GM11168 (cell line): ENCODE results near the gene SMIM35.

Experiments used
- in situ Hi-C: fragments of 300-500 bp; cut with MboI; formaldehyde crosslinking; loops from one replicate; pipeline ENCODE4 v1.12.0; 2022; ENCODE audit warnings: low sequenced_read_pairs; ENCODE audit not compliant: unreplicated experiment

SMIM35 gene

DNA sequence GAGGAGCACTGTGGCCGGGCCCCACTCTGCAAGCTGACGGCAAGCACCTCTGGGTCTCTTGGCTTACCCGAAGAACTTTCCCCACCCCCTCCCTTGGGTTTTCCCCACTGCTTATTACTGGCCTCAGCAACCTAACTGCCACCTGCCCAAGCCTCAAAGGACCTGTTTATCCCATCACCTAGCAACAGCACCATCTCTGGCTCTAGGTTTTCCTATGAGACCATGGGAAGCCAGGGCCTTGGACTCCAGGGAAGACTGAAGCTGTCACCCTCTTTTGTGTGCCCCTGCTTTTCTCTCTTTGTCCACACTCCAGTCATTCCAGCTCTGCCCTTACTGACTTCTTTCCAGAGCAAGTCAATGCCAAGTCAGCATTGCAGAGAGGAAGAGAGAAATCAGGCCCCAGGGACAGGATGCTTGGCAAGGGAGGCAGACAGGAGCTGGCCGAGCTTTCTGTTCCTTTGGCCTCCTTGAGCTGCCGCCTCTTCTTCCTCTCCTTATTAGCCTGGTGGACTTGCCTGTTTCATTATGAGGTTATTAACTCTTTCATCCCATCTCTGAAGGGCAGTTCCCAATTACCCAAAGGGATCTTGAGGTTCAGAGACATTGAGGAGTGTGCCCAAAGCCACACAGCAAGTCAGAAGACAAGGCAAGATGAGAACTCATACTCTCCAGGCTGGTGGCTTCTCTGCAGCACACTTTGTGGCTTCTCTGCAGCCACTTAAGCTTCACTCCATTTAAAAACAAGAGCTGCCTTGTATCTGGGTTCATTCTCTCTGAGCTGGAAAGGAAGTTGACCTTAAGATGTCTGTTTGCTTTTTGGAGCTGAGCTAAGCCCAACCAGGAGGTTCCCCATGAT lies at the start of gene SMIM35:
Gene SMIM35, minus strand, starts transcription at position 51 of the 856 bp plus-strand sequence. CDS start 206 bp downstream, outside the sequence.
- in situ Hi-C loops = no loop called here

DNA sequence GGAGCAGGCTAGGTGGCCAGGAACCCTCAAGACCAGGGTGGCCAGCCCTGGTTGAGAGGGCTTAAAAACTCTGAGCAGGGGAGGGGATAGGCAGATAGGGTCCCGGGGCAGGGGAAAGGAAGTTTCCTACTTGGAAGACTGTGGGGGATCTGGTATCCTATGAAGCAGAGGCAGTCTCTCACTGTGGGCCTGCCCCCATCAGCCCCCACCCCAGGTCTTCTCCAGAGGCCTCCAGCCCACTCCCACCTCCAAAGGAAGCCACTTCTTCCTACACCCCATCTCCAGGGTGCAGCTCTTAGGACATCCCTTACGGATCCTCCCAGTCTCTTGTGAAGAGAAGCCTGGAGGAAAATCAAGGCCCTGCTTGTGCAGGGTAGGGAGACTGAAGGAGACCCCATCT lies 49.6 kb upstream of the SMIM35 start:
- in situ Hi-C loops = no loop called here

DNA sequence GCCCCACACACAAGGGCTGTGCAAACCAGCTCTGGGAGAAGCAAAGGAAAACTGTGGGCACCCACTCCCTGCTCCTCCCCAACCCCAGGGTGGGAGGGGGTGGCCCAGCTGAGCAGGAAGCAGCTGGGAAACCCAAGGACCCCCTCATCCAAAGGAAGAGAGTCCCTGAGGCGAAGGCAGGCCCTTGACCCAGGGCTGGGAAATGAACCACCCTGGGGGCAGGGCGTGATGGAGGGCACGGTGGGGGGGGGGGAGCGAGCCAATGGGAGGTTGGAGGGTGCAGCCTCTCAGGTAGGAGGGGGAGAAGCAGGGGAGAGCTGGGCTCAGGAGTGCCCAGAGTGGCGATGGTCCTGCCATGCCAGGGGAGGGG lies 49.0 kb upstream of the SMIM35 start:
- in situ Hi-C loops = no loop called here

DNA sequence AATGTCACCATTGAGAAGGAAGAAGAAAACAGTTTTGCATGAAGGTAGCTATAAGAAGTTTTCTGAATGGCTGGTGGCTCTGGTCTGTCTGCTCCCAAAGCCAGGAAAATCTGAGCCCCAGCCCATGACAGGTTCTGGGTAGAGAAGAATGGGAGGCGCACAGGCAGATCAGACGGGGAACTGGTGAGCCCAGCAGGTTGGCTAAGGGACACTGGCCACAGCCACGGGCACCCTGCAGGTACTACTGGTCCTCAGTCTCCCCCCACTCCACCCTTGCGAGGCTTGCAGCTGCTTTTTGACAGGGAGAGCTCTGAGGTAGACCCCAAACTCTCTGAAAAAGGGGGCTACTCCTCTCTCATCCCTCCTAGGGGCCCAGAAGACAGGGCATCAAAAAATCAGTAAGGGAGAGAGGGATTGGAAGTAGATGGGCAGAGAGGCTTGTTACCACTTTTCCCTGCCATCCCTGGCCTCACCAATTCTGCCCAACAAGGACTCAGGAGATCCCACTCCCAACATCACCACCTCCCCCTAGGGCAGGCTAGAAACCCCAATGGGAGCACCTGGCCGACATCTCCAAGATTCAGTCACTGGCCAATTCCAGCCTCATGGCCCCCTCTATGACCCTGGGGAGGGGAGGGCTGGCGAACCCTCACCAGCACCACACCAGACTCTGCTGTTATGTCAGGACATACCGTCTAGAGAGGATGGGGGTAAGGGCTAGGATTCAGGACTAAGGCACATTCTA lies 48.5 kb upstream of the SMIM35 start:
- in situ Hi-C loops = no loop called here

DNA sequence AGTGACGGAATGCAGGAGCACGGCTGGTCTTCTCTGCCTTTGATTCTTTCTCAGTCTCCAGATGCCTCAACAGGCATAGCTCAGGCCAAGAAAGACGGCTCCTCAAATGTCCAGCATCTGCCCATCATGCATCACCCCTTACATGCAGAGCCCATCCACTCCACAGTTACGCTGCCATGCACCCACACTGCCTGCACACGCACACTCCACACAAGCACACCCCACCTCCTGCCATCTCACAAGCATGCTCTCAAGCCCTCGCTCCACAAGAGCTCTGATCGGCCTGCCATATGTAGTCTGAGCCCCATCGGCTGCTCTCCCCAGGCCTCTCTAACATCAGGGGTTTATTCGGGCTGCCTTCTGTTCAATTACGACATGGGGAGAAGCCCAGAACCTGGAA lies 47.1 kb upstream of the SMIM35 start:
- in situ Hi-C loops = no loop called here

DNA sequence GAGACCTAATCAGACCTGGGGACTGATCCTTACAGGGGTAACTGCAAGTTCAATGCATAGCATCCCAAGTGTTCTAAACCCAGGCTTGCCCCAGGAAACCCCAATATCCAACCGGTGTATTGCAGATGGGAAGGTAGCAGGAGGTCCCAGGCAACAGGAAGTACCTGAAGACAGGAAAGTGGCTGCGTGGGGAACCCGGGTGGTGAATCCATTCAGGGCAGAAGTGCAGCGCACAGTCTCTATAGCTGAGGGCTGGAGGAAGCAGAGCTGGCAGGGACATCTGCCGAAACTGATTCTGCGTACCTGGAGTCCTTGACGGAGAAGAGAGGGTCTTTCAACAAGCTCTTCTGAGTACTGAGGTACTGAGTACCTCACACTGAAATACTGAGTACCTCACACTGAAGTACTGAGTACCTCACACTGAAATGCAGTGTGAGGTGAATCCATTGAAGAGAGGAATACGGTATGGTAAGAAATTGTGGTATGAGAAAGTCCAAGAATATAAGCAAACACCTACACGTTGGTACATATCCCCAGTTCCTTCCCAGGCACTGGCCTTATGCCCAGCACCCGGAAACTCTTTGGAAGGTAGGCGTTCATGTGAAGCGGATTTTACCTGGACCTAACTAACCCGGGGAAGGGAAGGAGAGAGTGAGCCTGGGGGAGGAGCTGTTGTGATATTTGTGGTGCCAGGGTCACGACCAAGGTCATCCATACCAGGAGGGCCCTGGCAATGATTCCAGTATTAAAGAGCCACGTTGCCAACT lies 45.8 kb upstream of the SMIM35 start:
- in situ Hi-C loops = no loop called here

DNA sequence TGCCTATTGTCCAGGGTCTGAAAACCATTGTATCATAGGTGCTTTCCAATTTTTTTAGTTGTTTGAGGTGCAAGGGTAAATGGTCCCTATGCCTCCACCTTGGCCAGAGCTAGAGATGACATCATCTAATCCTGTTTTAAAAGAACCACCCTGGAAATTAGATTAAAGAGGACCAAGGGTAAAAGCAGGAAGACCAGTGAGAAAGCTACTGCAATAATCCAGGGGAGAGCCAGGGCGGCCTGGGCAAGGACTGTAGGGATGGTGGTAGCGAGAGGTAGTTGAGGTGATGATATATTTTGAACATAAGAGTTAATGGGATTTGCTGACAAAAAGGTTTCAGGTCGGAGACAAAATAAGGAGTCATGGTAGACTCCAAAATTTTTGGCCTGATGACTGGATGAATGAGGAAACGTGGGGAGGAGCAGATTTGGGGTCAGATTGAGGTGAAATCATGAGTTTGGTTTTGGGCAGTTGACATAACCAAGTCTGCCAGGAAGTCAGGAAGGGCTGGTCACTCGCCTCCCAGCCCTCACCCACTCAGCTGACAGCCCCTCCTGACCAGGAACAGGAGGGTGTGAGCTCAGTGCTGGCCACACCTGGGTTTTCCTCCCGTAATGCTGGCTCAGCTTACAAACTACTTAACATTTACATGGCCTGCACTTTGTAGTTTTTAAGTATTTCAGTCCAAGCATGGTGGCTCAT lies 42.9 kb upstream of the SMIM35 start:
- in situ Hi-C loops = no loop called here

DNA sequence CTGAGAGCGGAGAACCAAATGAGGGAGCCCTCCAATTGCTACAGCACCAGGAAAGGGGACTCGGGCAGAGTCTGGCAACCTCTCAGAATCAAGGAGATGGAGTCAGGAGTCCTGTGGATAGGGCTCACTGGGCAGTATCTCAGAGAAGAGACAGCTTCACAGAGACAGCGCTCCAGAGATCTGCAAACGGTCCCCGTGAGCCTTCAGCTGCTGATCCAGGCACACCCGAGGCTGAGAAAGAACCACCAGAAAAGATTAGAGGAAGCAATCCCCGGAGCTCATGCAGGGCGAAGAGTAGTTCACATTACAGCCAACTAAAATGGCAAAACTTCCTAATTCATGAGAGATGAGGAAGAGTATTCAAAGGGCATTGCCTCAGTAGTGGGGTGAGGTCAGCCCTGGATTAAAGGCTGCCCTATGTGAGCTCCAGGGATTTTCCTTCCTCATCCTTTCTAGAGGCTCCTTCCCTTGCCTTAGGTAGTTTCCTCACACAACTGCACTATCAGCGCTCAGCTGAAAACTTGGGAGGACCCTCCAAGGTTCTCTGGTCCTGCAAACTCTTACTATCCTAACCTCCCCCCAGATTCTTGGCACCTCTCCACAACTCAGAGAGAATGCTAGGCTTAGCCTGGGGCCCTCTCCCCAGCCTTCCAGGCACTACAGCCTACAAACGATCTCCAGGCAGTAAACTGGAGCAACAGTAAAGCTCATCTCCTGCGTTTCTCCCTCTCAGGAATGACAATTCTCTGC lies 42.1 kb upstream of the SMIM35 start:
- in situ Hi-C loops = no loop called here

DNA sequence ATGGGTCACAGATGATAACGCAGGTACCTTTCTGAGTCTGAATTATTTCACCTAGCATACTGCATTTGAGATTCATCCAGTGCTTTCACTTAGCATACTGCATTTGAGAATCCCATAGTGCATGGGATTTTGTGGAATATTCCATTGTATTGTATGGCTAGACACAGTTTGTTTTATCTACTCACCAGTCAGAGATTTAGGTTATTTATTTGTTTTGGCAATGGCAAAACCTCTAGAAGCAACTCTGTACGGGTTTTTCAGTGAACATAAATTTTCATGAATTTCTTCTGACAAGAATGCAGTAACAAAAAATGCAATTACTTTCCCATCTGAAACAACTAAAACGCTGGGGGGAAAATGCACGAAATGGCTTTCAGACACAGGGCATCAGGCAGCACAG lies 41.5 kb upstream of the SMIM35 start:
- in situ Hi-C loops = no loop called here

DNA sequence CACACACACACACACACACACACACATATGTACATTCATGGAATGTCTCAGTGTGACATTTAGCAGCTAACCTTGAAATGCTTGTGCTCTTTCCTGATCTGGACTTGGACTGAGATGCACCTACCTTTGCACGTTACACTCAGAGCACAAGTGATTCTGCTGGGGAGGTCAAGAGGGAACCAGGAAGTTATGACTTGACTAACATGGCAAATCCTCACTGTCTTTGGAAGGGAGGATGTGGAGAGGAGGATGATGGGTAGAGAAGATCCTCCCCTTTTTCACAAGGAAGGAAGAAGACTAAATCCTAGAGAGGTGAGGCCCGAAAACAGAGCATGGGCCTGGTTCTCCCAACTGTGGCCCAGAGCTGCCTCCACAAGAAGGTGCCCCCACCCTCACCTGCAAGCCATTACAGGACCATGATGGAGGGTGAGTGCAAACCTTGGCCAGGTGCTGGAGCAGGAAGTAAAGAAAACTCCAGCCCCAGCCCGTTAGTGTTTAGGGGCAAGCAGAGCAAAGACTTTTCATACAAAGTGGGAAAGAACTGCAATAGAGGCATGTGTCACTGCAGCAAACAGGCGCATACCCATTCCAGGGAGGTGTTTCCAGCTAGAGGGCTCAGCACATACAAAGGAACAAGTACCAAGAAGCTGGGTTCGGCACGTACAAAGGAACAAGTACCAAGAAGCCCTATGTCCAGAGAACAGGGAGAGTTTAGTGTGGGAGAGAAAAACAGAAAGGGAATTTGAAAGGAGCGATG lies 39.5 kb upstream of the SMIM35 start:
- in situ Hi-C loops = no loop called here

DNA sequence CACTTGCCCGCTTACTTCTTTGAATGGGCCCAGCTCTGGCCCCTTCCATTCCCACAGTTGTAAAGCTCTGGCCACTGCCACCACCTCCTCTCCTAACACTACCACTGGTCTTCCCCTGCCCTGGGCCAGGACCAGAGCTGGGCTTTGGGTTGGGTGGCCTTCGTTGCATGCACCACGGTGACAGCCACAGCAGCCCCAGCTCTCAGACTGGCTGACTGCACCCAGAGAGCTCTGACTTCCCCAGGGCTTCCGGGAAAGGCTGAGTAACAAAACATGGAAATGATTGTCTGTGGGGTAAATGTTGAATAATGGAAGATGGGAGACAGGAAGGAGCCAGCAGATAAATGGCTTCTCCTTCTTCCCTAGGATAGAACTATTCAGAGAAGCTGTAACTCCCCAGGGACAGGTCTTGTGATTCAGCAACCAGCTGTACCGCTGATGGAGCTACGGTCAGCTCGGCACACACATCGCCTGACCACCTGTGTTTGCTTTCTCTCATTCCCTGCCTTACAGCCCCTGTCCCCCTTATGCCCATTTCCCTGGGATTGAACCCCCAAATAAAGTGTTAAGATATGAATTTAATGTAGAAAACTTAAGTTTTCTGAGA lies 38.3 kb upstream of the SMIM35 start:
- in situ Hi-C loops = no loop called here

DNA sequence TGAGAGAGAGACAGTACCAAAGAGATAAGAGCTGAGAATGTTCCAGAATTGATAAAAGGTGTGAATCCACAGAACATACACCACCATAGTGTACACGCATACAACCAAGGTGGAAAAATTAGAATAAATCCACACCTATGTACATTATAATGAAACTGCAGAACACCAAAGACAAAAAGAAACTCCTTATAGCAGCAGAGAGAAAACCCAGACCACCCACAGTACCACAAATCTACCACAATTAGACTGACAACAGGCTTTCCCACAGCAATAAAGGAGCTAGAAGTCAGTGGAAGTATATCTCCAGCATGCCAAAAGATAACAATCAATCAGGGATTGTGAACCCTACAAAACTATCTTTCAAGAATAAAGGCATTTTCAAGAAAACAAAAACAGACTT lies 34.0 kb upstream of the SMIM35 start:
- in situ Hi-C loops = no loop called here

DNA sequence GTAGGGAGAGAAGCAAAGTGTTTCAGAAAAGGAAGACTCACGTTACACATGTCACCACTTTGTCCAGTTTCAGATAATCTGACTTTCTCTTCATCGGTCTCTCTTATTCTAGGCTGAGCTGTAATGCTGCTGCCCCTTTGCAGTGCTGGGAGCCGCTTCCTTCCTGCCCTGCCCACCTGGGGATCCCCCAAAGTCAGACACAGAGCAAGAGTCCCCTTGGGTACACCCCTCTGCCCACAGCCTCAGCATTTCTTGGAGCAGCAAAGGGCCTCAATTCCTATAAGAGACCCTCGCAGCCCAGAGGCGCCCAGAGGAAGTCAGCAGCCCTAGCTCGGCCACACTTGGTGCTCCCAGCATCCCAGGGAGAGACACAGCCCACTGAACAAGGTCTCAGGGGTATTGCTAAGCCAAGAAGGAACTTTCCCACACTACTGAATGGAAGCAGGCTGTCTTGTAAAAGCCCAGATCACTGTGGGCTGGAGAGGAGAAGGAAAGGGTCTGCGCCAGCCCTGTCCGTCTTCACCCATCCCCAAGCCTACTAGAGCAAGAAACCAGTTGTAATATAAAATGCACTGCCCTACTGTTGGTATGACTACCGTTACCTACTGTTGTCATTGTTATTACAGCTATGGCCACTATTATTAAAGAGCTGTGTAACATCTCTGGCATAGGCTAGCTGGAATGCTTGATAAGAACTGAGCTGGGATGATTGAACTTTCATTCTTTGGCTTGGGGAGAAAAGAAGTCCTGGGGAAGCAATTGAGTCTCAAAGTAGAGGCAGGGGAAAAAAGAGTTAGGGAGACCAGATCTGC lies 31.2 kb upstream of the SMIM35 start:
- in situ Hi-C loops = no loop called here

DNA sequence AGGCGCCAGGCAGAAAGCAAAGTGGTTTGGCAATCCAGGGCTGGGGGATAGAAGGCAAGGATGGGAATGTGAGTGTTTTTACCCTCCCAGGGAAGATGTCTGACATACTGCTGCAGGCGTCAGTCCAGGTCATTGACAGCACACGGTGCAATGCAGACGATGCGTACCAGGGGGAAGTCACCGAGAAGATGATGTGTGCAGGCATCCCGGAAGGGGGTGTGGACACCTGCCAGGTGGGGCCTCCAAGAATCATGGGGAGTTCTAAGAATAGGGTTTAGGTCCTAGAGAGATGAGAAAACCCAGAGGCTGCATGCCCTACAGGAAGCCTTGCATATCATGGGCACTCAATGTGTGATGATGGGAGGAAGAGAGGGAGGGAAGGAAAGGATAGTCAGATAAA lies 28.3 kb upstream of the SMIM35 start:
- in situ Hi-C loops = no loop called here

DNA sequence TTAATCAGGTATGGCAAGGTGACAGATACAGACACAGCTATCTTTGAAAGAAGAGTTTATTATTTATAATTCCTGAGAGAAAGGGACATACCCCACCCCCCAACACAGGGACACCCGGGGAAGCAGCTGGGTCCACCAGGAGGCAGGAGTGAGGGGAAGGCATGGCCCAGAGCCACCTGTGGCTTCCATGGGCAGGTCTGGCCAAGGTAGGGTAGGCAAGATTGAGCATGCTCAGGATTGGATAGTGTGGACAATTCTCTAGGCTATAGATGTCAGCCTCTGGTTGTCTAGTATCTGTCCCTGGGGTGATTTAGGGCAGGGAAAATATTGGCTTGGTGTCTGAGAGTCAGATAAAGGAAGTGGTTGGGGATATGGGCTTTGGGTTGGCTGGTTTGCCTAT lies 27.5 kb upstream of the SMIM35 start:
- in situ Hi-C loops = no loop called here

DNA sequence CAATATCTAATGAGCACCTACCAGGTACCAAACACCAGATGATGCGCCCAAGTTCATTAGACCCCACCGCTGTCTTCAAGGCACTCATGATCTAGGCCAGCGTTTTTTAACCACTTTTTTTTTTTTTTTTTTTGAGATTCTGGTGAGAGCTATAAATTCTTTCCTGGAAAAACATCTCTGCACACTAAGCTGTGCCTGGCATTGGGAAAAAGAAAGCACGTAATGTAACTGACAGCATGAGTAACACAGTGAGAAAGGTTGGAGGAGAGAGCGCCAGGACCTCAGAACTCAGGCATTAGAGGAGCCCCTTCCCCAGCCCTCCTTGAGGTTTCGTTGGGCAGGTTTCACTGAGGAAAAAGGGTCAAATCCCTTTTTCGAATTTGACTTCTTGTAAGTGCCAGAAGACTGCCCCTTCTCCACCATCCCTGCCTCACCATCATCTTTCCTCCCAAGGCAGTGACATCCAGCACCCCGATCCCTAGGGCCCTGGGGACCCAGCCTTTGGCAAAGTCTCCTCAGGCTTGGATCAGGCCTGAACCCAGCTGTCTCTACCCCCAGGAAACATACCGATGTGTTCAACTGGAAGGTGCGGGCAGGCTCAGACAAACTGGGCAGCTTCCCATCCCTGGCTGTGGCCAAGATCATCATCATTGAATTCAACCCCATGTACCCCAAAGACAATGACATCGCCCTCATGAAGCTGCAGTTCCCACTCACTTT lies 26.1 kb upstream of the SMIM35 start:
- in situ Hi-C loops = no loop called here

DNA sequence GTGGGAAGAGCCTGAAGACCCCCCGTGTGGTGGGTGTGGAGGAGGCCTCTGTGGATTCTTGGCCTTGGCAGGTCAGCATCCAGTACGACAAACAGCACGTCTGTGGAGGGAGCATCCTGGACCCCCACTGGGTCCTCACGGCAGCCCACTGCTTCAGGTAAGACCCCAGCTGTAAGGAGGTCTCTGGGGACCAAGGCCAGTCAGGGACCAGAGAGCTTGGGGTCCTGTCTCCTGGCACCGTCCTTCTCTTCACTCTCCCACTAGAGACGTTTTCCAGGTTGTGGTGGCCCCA lies 24.9 kb upstream of the SMIM35 start:
- in situ Hi-C loops = no loop called here
